Activated CD4-positive, alpha-beta T cell treated with anti-CD3 and anti-CD28 coated beads, Interleukin-2, amount 50 U/mL, for 48 hours (primary cell): ENCODE results near the gene TOR1B.
A peak's percentile ranks its signal among the peaks of the same experiment; 100 is the strongest.
"Not testable (repeated sequence)": the region's sequence is repeated elsewhere in the genome, so short reads cannot be mapped to it uniquely, and the experiment has no call there.

Experiments used
- DNase-seq, 2 experiments: peaks; one replicate each; pipeline ENCODE4 v3.0.0-alpha.2; 2020

TOR1B gene

DNA sequence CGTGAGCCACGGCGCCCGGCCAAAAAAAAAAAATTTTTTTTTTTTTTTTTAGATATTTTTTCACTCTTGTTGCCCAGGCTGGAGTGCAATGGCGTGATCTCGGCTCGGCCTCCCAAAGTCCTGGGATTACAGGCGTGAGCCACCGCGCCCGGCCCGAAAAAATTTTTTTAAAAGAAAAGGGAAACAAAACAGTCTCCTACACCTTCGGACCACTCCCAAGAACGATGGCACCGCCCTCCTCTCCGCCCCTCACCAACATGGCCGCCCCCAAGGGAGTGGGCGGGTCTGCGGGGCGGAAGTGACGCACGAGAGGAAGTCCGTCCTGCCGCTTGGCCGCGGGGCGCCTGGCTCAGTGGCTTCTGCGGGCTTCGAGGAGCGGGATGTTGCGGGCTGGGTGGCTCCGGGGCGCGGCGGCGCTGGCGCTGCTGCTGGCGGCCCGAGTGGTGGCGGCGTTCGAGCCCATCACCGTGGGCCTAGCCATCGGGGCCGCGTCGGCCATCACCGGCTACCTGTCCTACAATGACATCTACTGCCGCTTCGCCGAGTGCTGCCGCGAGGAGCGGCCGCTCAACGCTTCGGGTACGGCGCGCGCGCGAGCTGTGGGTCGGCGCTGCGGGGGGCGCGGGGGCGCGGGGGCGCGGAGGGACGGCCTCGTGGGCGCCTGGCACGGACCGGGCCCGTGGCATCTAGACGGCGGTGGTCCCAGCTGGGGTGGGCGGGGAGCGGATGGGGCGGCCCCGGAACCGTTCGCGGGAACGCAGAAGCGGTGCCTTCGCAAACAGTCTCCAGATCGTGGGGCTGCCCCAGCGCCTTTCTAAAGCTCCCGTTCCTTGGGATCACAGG, at the start of gene TOR1B:
TOR1B (plus strand) TSS at position 352 of the 843 bp plus-strand sequence; CDS start at position 381, 29 bp downstream.
- DNase-seq: peak; percentile 93 to 94

DNA sequence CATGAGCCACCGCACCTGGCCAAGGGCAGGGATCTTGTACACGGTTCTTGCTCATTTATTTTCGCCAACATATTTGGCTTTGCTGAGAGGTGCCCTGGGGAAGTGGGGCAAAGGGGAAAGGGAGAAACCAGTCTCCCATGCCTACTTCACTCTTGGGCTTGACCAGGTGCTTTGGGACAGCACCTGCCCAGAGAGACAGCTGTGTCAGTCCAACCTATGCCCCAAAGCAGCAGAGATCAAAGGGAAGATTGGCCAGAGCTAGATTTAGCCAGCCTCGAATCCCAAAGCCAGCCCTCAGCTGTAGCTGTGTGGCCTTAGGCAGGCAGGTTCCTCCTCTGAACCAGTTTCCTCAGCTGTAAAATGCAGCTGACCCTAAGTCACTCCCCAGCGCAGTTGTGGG, 47.8 kb upstream of the TOR1B start:
- DNase-seq: no peak

DNA sequence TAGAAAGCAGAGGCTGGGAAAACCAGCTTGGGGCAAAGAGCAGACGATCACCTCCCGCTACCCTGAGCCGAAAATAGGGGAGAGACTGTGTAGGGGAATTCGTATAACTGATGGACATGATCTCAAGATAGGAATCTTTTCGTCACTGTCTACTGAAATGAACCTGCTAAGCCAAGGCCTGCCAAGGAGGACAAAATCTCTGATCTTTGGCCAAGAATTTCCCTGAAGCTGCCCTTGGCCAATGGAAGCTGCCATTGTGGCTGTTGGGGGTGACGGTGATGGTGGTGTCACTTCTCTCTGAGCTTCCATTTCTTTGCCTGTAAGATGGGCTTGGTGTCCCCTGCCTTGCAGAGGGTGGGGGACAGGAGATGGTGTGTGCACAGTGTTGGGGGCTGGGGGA, 46.8 kb upstream of the TOR1B start:
- DNase-seq: no peak

DNA sequence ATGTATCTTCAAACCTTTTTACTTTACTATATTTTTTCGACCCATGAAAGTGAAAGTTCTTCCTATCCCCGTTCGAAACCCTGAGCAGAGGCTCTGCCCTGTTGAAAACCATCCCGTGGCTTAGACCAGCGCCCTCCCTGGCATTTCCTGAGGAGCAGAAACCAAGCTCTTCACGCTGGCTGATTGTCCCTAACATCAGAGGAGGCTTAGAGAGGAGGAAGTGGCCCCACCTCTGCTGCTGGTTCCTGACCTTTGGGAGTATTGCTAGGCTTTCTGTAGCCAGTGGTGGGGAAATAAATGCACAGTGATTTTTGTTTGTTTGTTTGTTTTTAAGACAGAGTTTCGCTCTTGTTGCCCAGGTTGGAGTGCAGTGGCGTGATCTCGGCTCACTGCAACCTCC, 45.9 kb upstream of the TOR1B start:
- no peak for DNase-seq

- DNase-seq: no peak
These were observed 43.7 kb upstream of the TOR1B start for GRCh38 chr9:129759319-129759718.

GRCh38 chr9:129759804-129760502, 43.0 kb upstream of the TOR1B start:
- no peak for DNase-seq

- DNase-seq: not testable (repeated sequence)
These were observed 42.2 kb upstream of the TOR1B start for GRCh38 chr9:129760784-129761183.

GRCh38 chr9:129761293-129761900, 41.6 kb upstream of the TOR1B start:
- DNase-seq: no peak

- no peak for DNase-seq
These were observed 41.0 kb upstream of the TOR1B start for GRCh38 chr9:129761901-129762369.

GRCh38 chr9:129762370-129762984, 40.5 kb upstream of the TOR1B start:
- DNase-seq: not testable (repeated sequence)

DNA sequence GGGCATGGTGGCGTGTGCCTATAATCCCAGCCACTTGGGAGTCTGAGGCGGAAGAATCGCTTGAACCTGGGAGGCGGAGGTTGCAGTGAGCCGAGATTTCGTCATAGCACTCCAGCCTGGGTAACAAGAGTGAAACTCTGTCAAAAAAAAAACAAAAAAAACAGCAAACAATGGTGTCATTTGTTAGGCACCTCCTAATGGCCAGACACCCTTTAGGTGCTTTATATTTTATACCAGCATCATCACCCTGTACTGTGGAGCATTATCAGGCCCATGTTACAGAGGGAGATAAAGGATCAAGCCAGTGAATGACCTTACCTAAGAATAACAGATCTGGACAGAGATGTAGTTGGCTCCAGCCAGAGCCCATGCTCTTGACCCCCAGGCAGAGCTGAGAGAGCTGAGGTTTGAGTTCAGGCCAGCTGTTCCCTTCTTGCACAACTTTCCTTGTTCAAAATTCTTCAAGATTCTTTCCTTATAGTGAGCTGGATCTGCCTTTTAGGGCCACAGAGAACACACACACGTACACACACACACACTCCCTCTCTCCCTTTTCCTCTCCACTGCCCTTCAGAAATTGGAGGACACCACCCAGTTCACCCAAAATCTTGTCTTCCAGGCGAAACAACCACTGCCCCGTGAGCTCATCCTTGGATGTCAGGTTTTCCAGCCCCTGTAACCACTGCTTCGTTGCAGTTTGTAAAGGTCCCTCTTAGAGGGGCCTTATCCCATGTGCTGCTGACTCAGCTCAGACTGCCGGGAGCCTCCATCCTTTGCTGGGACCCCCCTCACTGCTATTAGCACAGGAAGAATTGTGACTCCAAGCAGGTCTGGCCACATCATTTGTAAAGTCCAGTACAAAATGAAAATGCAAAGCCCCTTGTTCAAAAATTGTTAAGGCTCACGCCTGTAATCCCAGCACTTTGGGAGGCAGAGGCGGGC, 39.7 kb upstream of the TOR1B start:
- no peak for DNase-seq

DNA sequence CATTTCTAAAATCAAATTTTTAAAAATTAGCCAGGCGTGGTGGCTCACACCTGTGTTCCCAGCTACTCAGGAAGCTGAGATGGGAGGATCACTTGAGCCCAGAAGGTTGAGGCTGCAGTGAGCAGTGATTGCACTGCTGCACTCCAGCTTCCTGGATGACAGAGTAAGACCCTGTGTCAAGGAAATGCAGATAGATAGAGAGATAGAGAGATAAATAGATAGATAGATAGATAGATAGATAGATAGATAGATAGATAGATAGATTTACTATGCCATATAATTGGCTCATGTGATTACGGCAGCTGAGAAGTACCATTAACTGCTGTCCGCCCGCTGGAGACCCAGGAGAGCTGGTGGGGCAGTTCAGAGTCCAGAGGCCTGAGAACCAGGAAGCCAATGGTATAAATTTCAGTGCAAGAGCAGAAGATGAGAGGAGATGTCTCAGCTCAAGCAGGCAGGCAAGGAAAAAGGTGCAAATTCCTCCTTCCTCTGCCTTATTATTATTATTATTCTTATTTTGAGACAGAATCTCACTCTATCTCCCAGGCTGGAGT, 37.1 kb upstream of the TOR1B start:
- no peak for DNase-seq

GRCh38 chr9:129768486-129768885, 34.5 kb upstream of the TOR1B start:
- no peak for DNase-seq

DNA sequence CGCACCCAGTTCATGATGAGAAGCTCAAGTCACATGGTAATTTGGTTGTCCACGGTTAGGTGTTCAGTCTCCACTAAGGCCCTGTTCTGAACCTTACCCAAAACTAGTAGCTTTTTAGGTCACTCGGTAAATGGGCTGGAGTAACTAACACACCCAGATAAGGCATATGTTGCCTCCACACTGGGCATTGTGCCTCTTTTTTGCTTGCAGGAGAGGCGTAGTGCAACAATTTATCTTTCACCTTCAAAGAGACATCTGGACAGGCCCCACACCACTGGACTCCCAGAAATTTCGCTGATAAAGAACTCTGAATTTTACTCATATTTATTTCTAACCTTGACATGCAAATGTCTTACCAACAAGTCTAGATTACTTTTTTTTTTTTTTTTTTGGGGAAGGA, 33.3 kb upstream of the TOR1B start:
- DNase-seq: no peak

DNA sequence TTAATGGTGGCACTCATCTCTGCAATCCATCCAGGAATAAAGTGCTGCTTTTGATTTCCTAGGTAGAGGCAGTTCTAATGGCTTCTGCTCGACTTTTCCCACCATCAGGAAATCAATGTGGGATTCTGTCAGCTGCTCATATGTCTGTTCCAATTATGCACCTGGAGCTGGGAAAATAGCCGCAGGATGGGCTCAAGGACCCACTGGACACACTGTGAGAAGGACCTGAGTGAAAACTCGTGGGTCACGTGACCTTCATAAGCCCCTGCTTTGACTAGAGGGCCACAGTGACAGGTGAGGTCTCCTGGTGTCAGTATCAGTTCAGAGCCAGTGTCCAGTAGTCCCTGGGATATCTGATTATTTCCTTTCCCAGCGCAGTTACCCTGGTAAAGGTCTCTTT, 32.2 kb upstream of the TOR1B start:
- DNase-seq: no peak

DNA sequence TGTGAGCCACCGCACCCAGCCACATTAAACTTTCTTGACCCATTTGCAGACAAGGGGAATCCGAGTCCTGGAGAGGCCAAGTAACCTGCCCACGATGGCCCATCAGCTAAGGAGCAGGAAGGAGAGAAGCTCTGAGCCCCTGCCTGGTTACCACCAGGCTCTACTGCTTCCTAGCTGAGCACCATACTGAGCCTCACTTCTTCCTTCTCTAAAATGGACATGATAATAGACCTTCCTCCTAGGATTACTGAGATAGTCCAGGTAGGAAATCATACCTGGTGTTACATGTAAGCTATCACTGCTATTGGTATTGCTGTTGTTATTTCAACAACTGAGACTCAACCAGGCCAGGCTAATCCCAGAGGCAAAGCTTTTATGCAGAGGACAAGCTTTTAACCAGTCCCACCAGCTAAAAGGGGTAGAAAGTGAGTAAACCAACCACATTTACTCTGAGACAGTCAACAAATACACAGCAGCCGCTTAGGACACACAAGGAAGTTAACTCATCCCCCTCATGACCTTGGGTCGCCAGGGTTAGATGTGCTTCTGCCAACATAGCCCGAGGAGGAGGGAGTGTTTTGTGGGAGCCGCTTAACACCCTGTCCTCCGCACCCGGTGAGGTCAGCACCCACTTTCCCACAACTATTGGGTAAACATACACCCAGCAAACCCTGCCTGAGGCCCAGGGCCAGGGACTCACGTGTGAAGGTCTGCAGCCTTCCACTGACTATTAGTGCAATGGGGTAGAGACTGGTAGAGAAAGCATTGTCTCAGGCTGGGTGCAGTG, 29.5 kb upstream of the TOR1B start:
- DNase-seq: no peak

- no peak for DNase-seq
These were observed 28.1 kb upstream of the TOR1B start for GRCh38 chr9:129774791-129775447.

DNA sequence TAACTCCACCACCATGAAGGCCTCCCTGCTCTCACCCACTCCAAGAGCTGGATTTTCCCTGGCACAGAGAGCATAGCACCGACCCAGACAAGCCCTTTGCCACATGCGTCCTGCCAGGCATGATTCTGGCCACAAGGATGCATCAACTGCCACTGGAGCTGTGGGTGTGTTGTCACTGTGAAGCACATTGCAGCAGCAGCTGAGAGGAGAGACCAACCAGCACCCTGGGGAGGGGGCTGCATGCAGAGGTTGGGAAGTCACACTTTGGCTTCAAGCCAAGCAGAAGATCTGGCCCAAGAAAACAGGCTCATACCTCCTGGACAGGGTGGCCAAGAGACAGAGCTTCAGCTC, 27.6 kb upstream of the TOR1B start:
- DNase-seq: no peak

DNA sequence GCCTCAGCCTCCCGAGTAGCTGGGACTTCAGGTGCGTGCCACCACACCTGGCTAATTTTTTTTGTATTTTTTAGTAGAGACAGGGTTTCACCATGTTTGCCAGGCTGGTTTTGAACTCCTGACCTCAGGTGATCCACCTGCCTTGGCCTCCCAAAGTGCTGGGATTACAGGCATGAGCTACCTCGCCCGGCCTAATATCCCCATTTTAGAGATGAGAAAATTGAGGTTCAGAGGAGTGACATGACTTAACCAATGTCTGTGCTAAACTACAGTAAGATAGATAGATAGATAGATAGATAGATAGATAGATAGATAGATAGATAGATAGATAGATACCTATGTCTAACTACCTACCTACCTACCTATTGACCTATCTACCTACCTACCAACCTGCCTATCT, 26.9 kb upstream of the TOR1B start:
- DNase-seq: not testable (repeated sequence)

- no peak for DNase-seq
These were observed 26.4 kb upstream of the TOR1B start for GRCh38 chr9:129776566-129776937.
